Pulmonary artery endothelial cell (primary cell): ENCODE measurements around the gene PRKCSH. TPM values are rescaled to one million over a fixed set of nuclear protein-coding genes. Genes with fewer than 3 reads are reported as not detected.
"Not testable (repeated sequence)": the region's sequence is repeated elsewhere in the genome, so short reads cannot be mapped to it uniquely, and the experiment has no call there.

Experiments used
- DNase-seq: peaks from one replicate; pipeline ENCODE4 v3.0.0-alpha.2; 2011; ENCODE audit warnings: low read depth, low spot score
- total RNA-seq: library from RNA; depleted of rRNA; stranded (reverse); fragments of >200 nt; gene quantifications from 2 replicates; pipeline ENCODE4 v1.2.3, GENCODE V29; 2014

PRKCSH gene
- total RNA-seq, 1 donor from 2014 or later = 154 TPM

DNA sequence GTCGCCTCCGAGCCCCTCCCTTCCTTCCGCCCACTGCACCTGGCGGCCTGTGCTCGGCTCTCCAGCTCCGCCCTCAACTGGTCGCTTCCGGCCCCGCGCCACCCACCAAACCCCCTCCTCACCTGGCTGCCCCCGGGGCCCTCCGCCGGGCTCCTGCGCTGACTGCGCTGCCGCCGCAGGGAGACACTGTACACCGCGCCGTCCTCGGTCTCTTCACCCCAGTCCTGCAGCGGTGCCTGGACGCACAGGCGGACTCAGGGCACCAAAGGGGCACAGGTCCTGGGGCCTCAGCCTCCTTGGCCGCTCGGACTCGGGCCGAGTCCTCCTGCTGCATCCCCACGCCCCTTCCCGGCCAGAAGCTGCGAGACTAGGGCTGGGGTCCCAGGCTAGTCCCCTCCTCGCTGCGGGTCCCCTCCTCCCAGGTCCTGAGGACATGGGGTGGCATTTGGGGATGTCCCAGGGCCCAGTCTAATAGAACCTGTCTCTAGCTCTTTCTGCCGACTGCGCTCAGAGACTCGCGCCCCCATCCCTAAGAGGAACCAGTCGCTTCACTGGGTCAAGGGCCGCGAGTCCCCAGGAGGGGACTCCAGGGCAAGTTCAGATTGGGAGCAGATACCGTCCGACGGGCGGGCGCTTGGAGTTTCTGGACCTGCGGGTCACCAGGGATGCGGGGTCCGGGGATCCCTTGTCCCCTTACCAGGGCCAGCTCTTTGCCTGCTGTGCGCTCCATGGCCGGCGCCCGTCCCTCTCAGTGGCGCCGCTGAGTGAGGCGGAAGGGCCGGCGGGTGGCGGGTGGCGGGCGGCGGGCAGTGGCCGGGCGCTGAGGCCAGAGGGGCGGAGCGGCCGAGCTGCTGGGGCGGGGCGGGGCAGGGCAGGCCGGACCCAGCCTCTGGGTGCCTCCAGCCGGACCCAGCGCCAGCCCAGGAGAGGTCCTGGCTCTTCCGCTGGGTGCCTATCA is 16.6 kb upstream of the PRKCSH start, which contains the start of gene RGL3:
Gene RGL3 (minus strand): TSS at position 766 of the 958 bp plus-strand sequence. CDS start 36 bp downstream, at position 730.
- DNase-seq = no peak

DNA sequence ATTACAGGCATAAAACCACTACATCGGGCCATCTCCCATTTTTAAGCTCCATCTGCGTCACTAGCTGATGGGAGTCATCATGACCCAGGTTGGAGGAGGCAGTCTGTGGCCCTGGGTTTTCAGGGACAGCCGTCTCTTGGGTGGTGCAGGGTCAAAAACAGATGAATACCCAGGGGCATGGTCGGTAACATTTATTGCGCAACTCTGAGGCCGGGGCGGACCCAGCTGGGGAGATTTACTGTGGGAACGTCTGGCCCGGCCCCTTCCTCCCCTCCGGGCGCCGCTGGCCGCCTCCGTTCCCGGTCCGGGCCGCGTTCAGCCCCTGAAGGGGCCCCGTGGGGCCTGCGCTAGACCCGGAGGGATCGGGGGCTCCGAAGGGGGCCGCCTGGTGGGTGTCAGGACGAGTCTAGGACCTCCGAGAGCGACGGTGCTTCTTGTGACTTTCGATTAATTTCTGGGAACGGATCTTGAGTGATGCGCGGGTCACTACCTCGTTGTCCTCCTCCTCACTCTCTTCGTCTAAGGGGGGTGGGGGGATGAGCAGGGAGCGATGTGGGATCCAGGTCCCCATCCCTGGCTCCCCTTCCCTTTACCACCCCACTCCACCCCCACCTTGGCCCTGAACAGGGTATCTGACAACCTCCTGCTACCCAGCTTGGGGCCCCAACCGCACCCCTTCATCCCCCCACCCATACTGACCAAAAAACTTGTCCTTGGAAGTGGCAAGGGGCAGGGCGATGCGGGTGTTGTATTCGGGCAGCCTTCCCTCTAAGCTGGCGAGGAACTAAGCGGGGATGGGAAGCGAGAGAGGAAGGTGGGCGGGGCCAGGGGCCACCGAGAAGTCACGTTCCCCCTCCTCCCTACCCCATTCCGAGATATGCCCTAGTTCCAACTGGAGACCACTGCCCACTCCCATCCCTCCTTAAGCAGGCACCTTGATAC is 14.7 kb upstream of the PRKCSH start:
- DNase-seq = no peak

DNA sequence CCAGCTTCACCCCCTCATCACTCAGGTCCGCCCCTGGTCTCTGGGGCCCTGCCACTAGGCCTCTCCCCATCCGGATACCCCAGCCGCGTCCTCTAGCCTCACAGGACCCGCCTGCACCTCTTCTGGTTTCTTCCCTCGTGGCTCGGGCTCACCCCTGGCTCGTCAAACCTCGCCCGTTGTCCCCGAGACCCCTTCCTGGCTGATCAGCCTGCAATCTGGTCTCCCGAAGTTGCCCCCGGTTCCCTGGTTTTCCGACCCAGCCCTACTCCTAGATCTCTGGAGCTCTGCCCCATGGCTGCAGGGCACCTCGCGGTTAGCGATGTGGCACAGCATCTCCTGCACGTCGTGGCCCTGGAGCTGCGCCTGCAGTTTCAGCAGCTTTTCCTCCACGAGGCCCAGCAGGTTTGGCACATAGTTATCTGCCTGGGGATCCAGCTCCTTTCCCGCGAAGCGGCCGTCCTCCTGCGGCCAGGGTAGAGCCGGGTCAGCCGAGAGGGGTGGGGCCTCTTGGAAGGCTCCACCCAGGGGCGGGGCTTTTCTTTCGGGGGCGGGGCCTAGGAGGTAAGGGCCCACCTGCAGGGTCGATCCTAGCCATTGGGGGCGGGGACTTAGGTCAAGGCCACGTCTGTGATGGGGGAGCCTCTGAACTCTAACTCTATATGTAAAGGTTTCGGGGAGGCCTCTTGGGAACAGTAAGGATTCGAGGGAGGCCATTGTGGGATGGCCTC is 13.9 kb upstream of the PRKCSH start:
- no peak for DNase-seq

DNA sequence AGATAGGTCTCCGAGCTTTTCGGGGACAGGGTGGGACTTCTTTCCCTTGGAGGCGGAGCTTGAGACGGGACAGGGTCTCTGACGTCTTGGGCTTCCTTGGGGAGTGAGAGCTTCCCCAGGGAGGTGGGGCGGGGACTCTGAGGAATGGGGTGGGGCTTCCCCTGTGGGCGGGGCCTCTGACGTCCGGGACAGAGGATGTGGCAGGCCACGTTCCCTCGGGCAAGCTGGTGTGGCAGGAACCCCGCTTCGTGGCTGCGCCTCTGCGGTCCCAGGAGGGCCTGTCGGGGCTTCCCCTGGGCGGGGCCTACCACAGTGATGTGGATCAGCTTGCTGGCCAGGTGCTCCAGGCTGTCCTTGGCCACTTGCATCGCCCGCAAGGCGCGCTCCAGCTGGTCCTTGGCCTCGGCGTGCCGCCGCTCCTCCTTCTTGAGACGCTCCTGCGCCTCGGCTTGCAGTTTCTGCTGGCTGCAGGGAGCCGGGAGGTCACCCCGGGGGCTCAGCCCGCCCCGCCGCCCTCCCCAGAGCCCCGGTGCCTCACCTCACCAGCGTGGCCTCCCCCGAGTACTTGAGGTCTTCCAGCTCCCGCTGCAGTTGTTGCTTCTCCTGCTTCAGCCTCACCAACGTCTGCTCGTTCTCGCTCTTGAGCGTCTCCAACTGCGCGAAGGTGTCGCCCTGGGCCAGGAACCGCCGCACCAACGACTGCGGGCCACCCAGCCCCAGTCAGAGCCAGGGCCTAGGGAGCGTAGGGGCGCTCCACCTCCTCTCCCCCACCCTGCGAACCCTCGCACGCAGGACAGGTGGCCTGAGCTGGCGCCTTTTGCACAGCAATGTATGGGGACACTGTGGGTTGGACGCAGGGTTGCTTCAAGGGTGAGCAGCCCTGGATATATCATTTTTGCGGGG is 13.0 kb upstream of the PRKCSH start:
- DNase-seq = no peak

DNA sequence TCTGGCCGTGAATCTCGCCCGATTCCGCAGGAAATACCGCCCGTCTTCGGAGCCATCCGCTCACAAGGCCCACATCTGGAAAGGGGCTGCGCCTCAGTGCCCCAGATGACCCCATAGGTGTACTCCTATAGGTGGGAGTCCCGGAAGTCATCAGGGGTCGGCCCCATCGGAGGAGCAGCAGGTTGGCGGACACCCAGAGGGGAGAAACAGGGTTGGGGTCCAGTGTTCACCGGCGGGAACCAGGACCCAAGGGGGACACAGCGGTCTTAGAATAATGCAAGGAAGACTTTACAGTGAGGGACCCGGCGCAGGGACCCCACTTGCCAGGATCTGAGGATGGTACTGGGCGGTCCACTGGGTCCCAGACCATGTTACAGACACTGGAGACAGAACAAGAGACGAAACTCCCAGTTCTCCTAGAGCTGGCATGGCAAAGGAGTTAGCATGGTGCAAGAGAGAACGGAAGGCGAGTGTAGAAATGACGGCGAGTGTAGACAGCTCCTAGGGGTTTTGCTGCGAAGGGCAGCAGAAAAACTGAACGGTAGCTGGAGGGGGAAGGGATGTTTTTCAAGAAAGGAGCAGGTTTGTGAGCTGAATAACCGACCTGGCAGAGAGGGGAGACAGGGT is 12.2 kb upstream of the PRKCSH start:
- no peak for DNase-seq

DNA sequence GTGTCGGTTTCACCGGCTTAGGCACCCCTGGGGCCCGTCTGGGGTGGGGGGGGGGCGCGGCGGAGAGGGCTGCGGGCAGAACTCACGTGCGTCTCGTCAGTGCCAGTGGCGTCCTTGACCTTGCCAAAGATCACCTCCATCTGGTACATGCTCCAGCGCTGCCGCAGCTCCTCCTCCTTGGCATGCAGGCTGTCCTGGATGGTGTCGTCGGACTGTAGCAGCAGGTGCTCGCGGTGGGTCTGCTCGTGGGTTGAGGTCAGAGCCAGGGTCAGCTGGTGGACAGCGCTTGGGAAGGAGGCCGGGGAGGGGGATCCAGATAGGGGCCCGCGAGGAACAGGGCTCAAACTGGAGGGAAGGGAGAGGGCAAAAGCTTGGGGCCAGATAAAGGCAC is 11.6 kb upstream of the PRKCSH start:
- no peak for DNase-seq

DNA sequence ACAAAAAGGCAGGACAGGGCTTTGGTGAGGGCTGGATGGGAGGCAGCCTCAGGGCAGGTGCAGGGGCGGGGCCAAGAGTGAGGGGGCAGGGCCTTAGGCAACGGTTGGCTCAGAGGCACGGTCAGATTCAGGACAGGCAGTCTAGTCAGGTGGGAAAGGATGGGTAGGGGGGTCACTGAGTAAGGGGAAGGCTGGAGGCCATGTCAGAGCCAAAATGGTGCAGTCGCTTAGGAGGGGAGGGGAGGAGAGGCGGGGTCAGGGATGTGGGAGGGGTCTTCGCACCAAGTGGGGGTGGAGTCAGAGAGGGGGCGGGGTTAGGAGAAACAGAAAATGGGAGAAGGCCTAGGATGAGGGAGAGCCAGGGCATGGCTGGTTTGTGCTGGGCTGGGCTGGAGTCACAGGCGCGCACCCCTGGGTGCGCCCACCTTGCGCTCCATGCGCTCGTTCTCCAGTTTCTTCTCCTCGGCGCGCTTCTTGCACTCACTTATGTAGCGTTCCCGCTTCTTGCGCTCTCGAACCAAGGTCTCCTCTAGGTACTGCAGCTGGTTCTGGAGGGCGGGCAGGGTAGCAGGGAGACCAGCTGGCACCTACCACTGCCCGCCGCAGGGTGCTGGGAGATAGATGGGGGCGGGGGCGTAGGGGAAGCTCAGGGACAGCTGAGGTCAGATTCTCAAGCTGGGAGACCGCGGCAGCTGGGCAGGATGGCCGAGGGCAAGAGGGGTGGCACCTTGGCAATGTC is 9.5 kb upstream of the PRKCSH start:
- no peak for DNase-seq

DNA sequence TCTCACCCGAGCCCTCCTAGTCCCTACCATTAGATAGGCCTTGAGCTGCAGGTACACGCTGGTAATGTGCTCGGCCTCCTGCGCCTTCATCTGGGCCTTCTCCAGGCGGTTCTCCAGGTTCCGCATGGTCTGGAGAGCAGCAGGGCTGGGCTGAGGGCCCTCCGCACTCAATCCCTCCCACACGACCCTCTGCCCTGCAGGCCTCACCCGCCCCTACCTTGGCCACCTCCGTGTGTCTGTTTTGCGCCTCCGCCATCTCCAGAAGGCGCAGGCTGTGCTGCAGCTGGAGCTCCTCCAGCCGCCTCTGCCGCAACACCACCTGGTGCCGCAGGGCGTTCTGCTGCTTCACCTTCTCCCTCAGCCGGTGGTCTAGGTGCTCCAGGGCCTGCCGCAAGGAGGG is 8.8 kb upstream of the PRKCSH start:
- no peak for DNase-seq

DNA sequence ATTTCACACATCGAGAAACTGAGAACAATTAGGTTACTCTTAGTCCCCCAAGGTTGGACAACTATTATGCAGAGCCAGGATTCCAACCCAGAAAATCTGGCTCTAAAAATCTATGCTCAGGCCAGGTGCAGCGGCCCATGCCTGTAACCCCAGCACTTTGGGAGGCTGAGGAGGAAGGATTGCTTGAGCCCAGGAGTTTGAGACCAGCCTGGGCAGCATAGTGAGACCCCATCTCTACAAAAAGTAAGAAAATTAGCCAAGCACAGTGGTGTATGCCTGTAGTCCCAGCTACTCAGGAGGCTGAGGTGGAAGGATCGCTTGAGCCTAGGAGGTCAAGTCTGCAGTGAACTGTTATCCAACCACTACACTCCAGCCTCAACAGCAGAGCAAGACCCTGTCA is 1.9 kb upstream of the PRKCSH start:
- DNase-seq = not testable (repeated sequence)

DNA sequence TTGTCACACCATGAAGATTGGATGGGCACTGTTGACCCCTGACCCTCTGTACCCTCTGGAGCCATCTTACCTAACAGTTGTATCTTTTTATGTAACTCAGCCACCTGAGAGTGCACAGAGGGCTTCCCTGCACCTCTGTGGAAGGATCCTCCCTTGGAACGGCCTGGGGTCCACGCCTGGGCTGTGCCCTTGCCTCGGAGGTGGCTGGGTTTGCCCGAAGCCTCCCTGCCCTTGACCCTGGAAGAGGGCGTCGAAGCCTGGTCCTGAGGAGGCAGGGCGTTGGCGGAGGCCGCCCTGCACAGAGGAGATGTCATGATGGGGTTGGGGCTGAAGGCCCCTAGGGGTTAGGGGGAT is 755 bp upstream of the PRKCSH start:
- no peak for DNase-seq

DNA sequence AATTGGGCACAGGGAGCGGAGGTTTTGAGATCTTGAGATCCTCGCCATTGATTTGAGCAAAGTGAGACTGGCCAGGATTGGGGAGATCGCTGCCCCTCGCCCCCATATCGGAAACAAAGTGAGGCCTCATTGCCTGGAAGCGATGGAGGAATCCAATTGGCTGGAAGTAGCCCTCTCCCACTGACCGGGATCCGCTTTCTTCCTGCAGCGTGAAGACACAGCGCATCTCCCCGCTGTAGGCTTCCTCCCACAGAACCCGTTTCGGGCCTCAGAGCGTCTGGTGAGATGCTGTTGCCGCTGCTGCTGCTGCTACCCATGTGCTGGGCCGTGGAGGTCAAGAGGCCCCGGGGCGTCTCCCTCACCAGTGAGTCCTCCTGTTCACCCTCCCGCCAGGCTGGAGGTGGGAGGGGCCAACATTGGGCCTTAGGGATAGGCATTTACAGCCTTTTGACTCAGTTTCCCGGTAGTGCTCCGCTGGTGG is 438 bp downstream of the PRKCSH start:
- DNase-seq = no peak

DNA sequence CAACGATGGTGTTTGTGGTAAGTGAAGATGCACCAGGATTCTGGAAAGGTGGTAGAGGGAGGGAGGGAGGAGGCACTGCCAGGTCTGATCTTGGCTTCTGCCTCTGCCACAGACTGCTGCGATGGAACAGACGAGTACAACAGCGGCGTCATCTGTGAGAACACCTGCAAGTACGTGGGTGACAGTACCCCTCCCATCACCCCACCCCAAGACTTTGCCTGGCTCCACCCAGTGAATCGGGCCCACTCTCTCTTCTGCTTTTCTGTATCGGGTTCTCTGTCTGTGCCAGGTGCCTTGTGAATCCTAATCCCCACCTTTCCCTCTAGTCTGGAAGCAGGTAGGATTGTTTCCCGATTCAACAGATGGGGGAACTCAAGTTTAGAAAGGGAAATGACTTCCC is 2.5 kb downstream of the PRKCSH start:
- DNase-seq = no peak

DNA sequence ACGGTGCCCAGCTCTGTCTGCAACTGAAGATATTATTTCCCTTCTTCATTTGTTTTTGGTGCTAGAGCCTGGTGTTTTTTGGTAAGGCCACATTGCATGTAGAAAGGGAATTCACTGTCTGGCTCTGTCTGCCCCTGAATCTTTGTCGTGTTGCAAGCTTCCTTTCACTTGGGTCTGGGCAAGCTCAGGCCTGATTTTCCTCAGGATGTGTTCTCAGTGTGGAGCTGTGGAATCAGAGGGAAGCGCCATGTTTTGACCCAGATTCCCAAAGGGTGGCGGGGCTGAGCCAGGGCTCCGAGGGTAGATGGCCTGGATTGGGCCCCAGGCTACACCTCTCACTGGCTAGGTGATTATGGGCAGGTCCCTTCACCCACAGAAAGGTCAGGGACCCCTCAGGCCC is 8.6 kb downstream of the PRKCSH start:
- no peak for DNase-seq

DNA sequence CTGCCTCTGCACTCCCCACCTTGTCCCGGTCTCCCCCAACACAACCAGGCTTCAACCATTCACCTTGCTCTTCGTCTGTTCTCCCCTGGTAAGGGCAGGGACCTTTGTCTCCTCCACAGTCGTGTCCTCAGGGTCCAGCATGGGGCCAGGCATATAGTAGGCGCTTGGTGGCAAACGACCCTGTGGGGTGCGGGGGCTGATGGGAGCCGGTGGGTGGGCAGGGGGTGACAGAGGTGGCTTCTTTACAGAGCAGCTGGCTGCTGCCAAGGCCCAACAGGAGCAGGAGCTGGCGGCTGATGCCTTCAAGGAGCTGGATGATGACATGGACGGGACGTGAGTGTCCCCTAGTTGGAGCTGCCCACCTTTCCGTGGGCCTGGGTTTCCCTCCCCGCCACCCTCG is 9.7 kb downstream of the PRKCSH start:
- no peak for DNase-seq

DNA sequence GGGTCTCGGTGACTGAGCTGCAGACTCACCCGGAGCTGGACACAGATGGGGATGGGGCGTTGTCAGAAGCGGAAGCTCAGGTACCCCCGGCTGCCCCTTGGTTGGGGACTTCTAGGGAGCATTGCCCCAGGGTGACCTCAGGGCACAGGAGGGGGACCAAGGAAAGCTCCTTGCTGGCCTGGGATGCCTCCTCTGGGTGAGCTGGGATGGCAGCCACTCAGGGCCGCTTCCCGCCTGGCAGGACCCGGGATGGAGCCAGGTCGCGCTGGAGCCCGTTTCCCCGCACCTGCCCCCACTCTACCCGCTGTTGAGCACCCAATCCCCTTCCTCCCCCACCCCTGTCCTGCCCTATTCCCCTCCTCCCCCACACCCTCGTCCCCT is 10.8 kb downstream of the PRKCSH start:
- DNase-seq = no peak

DNA sequence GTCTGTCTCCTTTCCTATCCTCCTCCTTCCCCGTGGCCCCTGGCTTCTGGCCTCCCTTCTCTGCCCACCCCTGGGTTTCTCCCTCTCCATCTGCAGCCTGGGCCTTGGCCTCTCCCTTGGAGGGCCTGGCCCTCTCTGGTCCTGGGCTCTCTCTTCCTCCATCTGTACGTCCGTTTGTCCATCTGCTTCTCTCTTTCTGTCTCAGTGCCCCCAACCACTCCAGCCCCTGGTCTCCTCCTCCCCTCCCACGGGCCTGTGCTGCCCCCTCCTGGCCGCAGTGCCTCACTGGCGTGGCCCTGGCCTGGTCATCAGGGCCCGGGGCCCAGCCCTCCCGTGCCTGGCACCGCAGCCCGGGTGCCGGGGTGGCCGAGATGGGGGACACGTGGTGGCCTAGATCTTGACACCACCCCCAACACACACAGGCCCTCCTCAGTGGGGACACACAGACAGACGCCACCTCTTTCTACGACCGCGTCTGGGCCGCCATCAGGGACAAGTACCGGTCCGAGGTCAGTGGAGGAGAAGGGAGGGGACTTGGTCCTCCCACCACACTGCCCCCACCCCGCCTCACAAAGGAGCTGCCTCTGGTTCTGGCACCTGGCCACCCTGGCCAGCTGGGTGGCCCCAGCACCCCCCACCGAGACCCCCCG is 11.3 kb downstream of the PRKCSH start:
- no peak for DNase-seq

DNA sequence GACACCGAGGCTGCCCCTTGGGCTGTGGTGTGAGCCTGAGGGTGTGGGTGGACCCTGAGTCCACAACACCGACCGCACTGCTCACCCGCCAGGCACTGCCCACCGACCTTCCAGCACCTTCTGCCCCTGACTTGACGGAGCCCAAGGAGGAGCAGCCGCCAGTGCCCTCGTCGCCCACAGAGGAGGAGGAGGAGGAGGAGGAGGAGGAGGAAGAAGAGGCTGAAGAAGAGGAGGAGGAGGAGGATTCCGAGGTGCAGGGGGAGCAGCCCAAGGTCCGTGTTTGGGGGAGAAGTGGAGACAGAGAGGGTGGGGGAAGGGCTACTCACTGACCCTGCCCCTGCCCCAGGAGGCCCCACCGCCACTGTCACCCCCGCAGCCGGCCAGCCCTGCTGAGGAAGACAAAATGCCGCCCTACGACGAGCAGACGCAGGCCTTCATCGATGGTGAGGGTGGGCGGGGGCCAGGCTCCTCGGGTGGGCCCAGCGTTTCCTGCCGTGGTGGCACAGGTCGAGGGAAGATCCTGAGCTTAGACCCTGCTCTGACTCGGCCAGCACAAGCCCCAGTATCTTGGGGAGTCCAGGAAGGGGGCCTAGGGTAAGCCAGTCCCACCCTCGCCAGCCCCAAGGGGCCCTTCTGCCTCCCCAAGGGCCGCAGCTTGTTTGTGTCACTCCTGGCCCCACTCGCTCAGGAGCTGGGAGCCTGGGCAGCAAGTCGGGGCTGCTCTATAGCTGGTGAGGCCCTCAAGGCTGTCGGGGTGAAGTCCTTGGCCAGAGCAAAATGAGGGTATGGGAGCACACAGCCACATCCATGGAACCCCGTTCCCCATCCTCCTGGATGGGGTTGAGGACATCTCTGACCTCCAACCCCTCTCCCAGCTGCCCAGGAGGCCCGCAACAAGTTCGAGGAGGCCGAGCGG is 12.2 kb downstream of the PRKCSH start:
- no peak for DNase-seq

DNA sequence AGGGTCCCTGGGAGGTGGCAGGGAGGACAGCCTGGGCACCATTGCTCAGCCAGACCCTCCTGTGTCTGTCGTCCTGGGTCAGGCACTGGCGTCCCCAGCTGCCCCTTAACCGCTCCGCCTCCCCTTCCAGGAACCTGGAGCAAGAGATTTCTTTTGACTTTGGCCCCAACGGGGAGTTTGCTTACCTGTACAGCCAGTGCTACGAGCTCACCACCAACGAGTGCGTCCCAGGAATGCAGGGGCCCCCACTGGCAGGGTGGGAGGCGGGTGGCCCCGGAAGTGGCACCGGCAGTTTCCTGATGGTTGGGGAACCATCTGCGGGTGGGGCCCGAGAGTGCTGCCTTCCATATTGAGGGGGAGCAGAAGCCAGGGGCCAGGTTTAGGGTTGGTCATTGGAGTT is 13.0 kb downstream of the PRKCSH start:
- DNase-seq = no peak
